NOMO-1 (cell line): ENCODE data around the gene FAM83C.
"Not testable (repeated sequence)": the region's sequence is repeated elsewhere in the genome, so short reads cannot be mapped to it uniquely, and the experiment has no call there.

Experiments used
- DNase-seq, 2 experiments: peaks; one replicate each; lab custom pipeline; 2025; ENCODE audit not compliant: unreplicated experiment in 2 of 2; lab: John Stamatoyannopoulos, UW

Gene FAM83C

GRCh38 chr20:35270021-35270902, 22.0 kb downstream of the FAM83C start:
- no peak for DNase-seq

- peak in 1 of 2 experiments; percentile 22 for DNase-seq
Measured at GRCh38 chr20:35269055-35269781, 23.0 kb downstream of the FAM83C start.

GRCh38 chr20:35267092-35267491, 25.1 kb downstream of the FAM83C start:
- DNase-seq, result no peak

GRCh38 chr20:35264755-35265154, 27.5 kb downstream of the FAM83C start:
- DNase-seq, result no peak

GRCh38 chr20:35263532-35264341, 28.5 kb downstream of the FAM83C start:
- DNase-seq, result no peak

DNA sequence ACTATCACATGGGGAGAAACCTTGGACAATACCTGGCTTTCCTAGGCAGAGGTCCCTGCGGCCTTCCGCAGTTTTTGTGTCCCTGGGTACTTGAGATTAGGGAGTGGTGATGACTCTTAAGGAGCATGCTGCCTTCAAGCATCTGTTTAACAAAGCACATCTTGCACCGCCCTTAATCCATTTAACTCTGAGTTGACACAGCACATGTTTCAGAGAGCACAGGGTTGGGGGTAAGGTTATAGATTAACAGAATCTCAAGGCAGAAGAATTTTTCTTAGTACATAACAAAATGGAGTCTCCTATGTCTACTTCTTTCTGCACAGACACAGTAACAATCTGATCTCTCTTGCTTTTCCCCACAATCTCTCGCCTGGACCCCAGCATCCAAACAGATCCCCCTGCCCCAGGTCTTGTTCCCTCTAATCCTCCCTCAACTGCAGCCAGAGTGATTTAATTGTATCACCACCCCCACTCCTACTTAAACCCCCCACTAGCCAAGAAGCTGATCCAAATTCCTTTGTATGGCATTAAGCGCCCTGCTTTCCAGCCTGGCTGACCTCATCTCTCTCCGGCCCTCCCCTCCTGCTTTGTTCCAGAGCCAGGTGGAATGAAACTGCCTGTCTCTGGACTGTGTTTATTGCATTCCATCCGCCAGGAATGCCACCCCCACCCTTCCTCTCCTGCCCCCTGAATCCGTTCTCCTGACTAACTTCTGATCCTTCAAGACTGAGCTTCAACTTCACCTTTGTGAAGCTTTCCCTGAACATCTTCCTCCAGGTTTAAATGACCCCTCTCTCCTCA, 29.3 kb downstream of the FAM83C start:
- DNase-seq, result not testable (repeated sequence)

DNA sequence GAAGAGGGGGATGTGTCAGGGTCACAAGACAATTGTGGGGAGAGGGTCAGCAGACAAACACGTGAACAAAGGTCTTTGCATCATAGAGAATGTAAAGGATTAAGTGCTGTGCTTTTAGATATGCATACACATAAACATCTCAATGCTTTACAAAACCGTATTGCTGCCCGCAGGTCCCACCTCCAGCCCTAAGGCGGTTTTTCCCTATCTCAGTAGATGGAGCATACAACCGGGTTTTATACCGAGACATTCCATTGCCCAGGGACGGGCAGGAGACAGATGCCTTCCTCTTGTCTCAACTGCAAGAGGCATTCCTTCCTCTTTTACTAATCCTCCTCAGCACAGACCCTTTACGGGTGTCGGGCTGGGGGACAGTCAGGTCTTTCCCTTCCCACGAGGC, 29.9 kb downstream of the FAM83C start:
- DNase-seq, result not testable (repeated sequence)

GRCh38 chr20:35260426-35260825, 31.8 kb downstream of the FAM83C start:
- no peak for DNase-seq

DNA sequence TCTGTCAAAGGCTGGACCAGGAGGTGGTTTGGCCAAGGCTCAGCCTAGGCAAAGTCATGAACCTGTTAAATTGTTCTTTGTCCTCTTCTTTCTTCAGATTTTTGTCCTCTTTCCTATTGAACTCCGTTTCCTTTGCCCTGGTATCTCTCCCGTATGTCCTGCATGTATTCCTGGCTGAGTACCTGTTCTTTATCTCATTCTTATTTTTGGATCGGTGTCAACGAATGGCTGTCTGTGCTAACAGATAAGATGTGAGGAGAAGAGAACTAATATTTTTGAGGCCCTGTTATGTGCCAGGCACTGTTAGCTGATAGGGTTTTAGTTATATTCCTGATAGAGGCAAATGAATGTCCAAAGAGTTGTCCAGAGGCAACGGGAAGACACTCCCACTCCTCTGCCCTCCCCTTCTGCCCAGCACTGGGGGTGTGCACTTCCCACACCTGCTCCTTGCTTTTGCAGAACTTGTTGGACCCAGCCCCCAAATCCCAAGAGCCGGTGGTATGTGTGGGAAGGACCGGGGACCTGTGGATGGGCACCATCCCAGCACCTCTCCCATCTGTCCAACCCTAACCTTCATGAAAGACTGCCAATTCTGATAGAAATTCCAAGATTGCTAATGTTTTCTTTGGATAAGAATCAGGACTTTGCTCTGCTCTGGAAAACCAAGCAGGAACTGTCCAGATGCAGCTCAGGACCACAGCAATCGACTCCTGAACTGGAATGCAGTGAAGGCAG, 34.9 kb downstream of the FAM83C start:
- DNase-seq, result no peak

DNA sequence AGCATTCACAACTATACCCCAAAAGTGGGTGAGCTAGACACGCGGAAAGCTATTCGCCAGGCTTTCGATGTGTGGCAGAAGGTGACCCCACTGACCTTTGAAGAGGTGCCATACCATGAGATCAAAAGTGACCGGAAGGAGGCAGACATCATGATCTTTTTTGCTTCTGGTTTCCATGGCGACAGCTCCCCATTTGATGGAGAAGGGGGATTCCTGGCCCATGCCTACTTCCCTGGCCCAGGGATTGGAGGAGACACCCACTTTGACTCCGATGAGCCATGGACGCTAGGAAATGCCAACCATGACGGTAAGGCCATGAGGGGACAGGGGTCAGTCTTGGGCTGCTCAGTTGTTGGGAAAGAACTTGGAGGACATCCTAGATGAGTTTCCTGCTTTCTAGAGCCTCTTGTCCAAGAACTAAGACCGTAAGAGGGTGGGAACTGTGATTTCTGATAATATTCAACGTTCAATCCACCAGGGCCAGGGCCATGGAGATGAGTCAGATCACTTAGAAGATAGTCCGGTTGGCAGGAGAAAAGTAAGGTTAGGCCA, 37.7 kb downstream of the FAM83C start:
- no peak for DNase-seq

DNA sequence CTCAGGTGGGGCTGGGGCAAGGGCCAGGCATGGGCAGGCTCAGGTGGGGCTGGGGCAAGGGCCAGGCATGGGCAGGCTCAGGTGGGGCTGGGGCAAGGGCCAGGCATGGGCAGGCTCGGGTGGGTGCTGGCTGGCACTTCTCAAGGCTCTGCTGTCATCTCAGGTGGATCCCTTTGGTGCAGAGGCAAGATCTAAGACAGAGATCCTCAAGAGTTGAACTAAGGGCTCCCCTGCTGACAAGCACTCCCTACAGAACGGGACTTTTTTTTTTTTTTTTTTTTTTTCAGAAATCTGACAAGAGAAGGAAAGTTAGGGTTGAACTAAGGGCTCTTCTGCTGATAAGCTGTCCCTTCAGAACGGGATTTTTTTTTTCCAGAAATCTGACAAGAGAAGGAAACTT, 39.2 kb downstream of the FAM83C start:
- DNase-seq, result no peak

DNA sequence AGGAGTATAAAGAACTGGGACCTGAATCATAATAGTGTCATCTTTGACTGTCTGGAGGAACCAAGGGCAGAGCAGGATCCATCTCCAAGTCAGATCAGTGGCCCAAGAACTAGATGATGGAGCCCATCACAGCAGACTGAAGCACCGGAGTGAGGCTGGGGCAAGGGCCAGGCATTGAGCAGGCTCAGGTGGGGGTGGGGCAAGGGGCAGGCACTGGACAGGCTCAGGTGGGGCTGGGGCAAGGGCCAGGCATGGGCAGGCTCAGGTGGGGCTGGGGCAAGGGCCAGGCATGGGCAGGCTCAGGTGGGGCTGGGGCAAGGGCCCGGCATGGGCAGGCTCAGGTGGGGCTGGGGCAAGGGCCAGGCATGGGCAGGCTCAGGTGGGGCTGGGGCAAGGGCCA, 39.6 kb downstream of the FAM83C start:
- DNase-seq, result not testable (repeated sequence)

DNA sequence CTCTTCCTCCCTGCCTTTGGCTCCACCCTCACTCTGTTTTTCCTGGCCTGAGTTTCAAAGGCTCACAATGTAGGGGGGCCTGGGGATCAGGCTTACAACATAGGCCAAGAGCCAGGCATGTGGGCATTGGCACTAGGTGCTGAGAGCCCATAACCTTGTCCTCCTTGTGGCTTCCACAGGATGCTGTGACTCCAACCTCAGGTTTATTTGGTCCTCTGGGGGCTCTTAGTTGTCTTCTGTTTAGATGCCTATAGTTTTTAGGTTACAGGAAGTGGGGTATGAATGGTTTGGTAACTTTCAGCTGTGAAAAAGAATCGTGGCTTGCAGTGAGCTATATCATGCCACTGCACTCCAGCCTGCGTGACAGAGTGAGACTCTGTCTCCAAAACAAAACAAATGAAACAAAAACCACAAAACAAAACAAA, 40.2 kb downstream of the FAM83C start:
- no peak for DNase-seq

GRCh38 chr20:35251613-35251940, 40.6 kb downstream of the FAM83C start:
- no peak for DNase-seq

DNA sequence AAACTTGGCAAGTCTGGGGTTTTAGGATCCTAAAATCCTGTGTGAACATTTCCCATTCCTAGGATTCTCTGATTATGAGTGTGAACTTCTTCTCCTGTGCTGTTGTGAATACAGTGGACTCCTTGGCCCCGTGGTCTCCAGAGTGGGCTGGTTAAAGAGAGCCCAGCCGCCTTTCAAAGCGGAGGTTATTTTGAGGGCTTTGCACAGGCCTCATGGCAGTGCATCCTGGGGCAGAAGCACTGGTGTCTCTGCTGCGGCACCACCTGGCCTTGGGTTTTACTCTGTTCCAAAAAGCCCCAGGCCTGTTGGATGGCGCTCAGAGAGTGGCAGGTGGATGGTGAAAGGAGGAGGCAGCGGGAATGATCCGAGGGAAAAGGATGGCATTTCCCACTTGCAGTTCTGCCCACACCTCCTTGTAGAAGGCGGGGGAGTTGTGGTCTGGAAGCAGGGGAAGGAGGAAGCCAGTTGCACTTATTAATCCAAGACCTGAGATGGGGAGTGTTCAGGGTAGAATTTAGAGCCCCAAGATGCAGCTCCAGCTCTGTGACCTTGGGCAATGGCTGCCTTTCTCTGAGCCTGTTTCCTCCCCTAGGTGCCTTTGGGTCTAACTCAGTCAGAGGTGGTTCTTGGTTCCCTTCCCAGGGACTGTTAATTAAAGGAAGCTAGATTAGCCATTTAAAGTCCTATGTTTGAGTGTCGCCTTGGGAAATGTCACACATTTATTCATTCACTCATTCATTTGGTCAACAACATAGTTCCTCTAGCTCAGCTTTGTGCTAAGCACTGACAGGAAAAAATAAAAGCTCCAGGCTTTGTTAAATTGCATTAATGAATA, 43.4 kb downstream of the FAM83C start:
- no peak for DNase-seq

DNA sequence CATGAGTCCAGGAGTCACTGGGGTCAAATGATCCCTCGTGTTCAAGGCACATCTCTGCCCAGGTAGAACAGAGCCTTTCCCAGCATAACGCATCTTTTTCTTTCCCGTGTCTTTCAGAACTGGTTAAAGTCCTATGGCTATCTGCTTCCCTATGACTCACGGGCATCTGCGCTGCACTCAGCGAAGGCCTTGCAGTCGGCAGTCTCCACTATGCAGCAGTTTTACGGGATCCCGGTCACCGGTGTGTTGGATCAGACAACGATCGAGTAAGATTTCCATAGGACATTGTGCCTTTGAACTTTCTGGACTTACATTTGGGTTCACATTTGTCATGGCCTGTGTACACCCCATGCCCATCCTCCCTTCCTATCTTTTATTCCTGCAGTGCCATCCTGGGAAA, 45.5 kb downstream of the FAM83C start:
- no peak for DNase-seq

DNA sequence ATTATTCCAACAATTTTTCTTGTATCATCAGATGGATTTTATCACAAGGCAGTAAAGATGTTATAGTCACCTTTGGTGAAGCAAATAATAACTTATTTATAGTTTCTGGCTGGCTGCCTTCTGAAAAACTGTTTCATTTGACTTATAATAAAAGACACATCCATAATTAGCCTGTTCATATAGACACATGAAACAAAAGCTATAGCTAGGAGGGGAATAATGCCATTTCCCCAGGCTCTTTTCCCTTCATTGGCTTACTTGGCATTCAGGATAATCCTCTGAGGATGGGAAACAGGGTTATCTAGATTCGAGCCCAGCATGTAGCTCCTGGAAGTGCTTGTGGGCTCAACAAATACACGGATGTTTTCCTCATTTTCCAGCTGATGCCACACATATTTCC, 48.2 kb downstream of the FAM83C start:
- no peak for DNase-seq

DNA sequence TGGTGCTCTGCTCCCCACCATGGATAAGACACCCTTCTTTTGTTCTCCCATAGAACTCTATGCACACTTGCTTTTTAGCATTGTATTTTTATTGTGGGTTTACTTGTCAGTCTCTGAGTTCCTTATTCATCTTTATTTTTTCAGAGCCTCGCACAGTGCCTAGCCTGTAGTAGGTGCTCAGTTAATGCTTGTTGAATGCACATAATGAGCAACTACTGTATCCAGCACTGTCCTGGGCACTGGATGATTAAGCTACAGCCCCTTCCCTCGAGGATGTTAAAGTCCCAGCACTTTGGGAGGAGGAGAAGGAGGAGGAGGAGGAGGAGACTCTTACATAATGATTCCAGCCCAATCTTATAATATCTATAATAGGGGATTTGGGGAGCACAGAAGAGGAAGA, 48.9 kb downstream of the FAM83C start:
- no peak for DNase-seq
